Endothelial cell (in vitro differentiated cells): Measurements from ENCODE around the gene ITGA2. TPM values are rescaled to one million over a fixed set of nuclear protein-coding genes. Genes with fewer than 3 reads are reported as not detected.

Experiments used
- DNase-seq: peaks from one replicate; pipeline ENCODE4 v3.0.0; 2021; ENCODE audit warnings: low spot score
- H3K27ac Mint-ChIP-seq: one replicate; pipeline ENCODE4 v1.8.0; 2021; ENCODE audit warnings: mixed read lengths, inconsistent platforms; ENCODE audit not compliant: unreplicated experiment
- H3K27me3 Mint-ChIP-seq: one replicate; pipeline ENCODE4 v1.8.0; 2021; ENCODE audit warnings: mild to moderate bottlenecking, moderate library complexity, mixed read lengths, inconsistent platforms; ENCODE audit not compliant: unreplicated experiment
- H3K36me3 Mint-ChIP-seq: one replicate; pipeline ENCODE4 v1.8.0; 2021; ENCODE audit warnings: mild to moderate bottlenecking, low read depth, mixed read lengths, inconsistent platforms; ENCODE audit not compliant: unreplicated experiment
- H3K4me1 Mint-ChIP-seq: one replicate; pipeline ENCODE4 v1.8.0; 2021; ENCODE audit warnings: mild to moderate bottlenecking, mixed read lengths, inconsistent platforms; ENCODE audit not compliant: unreplicated experiment
- H3K4me3 Mint-ChIP-seq: one replicate; pipeline ENCODE4 v1.8.0; 2021; ENCODE audit warnings: mild to moderate bottlenecking, mixed read lengths, inconsistent platforms; ENCODE audit not compliant: unreplicated experiment
- H3K9me3 Mint-ChIP-seq: one replicate; pipeline ENCODE4 v1.8.0; 2021; ENCODE audit warnings: mixed read lengths, inconsistent platforms; ENCODE audit not compliant: unreplicated experiment
- total RNA-seq: library from RNA; stranded (reverse); fragmentation: NEBNext Ultra II Directional; extraction: Animal tissue kit (Norgen Biotek cat#: 25700); gene quantifications from one replicate; pipeline ENCODE4 v1.2.1, GENCODE V29; 2021; ENCODE audit not compliant: unreplicated experiment
- TF ChIP-seq, protein P1 (sequence below): fragments of 200-600 bp; sonication (generic); IDR thresholded peaks from one replicate; pipeline ENCODE4 v1.5.0; 2021; ENCODE audit warnings: antibody characterized with exemption; ENCODE audit not compliant: unreplicated experiment

ITGA2 gene
- total RNA-seq, 1 donor from 2014 or later = 15.1 TPM

DNA sequence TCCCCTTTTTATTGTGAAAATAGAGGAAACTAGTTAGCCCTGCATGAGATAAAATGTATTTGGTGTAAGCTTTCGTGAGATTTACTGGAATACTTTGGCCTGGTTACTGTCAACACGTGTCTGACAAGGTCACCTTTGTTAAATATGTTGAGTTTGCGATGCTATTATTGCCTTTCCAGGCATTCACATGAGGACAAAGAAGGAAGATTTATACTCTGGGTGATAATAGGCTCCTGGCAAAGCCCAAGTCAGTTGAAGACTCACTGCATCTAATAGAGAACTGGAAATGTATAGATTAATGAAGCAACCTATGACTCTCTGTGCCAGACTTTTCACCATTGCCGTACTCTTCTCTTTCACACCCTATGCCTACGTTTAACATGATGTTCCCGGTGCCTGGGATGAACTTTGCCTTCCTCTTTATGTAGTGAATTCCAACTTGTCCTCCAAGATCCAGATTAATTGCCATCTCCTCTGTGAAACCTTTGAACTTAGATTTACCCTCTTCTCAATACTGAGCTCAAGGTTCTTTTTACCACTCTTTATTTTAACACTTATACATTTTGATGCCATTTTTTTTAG is 33.9 kb downstream of the ITGA2 start:
- H3K27ac Mint-ChIP-seq = no peak overlapping the region
- TF ChIP-seq, protein P1, sequence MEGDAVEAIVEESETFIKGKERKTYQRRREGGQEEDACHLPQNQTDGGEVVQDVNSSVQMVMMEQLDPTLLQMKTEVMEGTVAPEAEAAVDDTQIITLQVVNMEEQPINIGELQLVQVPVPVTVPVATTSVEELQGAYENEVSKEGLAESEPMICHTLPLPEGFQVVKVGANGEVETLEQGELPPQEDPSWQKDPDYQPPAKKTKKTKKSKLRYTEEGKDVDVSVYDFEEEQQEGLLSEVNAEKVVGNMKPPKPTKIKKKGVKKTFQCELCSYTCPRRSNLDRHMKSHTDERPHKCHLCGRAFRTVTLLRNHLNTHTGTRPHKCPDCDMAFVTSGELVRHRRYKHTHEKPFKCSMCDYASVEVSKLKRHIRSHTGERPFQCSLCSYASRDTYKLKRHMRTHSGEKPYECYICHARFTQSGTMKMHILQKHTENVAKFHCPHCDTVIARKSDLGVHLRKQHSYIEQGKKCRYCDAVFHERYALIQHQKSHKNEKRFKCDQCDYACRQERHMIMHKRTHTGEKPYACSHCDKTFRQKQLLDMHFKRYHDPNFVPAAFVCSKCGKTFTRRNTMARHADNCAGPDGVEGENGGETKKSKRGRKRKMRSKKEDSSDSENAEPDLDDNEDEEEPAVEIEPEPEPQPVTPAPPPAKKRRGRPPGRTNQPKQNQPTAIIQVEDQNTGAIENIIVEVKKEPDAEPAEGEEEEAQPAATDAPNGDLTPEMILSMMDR = no peak
- peaks cover 4% of the 10 kb centered on the region for H3K36me3 Mint-ChIP-seq
- H3K4me3 Mint-ChIP-seq = no peak overlapping the region
- H3K9me3 Mint-ChIP-seq = no peaks in the 10 kb centered on the region
- no peak for DNase-seq
- H3K27me3 Mint-ChIP-seq = peaks cover 2% of the 10 kb centered on the region
- no peaks in the 10 kb centered on the region for H3K4me1 Mint-ChIP-seq

DNA sequence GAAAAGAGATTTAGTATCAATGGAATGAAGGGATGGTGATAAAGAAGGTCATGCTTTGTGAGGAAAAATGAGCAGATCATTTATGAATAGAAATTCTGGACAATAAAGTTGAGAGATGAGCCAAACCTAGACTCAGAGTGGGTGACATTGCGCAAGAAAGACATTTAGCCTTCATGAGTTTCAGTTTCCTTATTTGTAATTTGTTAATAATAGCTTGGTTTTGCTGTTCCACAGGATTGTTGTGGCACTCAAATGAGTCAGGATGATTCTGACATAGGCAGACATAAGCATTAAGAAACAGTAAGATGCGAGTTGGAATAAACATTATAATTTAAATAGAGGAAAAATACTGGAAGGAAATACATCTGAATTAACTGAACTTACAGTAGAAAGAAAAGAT is 34.8 kb downstream of the ITGA2 start:
- H3K27ac Mint-ChIP-seq = no peak overlapping the region
- H3K27me3 Mint-ChIP-seq = no peaks in the 10 kb centered on the region
- no peak for DNase-seq
- H3K4me3 Mint-ChIP-seq = no peak overlapping the region
- no peaks in the 10 kb centered on the region for H3K36me3 Mint-ChIP-seq
- TF ChIP-seq, protein P1 = no peak
- no peaks in the 10 kb centered on the region for H3K9me3 Mint-ChIP-seq
- no peaks in the 10 kb centered on the region for H3K4me1 Mint-ChIP-seq

DNA sequence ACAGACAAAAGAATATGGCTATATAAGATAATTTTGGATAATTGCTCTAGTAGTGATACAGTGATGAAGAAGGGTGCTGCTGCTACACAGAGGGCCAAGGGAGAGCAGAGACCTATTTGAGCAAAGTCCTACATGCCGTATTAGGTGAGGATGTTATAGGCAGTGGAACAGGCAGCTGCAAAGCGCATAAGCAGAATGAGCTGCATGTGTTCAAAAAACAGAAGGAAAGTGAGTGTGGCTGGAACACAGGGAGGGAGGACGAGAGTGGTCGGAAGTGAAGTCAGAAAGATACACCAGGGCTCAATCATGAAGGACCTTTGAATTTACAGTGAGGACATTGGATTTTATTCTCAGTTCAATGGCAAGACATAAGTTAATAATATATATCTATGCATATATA is 35.4 kb downstream of the ITGA2 start:
- Mint-ChIP-seq H3K27ac (no peak overlapping the region), H3K4me1 (no peaks in the 10 kb centered on the region), H3K9me3 (no peaks in the 10 kb centered on the region), H3K36me3 (peaks cover 4% of the 10 kb centered on the region), H3K4me3 (no peak overlapping the region), H3K27me3 (no peaks in the 10 kb centered on the region)
- TF ChIP-seq, protein P1 = no peak
- no peak for DNase-seq

DNA sequence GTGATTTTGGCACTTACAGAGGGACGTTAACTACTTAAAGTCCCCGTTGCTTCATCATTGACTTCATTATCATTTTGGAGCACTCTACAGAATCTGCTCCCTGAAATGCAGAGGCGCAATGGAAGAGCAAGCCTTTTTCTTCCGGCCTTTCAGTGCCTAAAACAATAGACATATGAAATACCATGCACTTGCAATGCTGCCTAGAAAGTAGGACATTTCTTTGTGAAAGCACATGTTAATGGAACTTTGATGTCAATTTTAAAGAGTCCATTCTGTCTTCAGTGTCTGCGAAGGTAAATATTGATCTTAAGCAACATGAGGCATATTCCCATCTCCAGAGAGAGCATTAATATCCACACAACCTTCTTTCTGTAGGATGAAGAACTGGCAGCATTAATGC is 36.3 kb downstream of the ITGA2 start:
- Mint-ChIP-seq H3K27me3 (no peaks in the 10 kb centered on the region), H3K27ac (no peak overlapping the region), H3K4me3 (no peak overlapping the region), H3K4me1 (no peaks in the 10 kb centered on the region), H3K9me3 (no peaks in the 10 kb centered on the region), H3K36me3 (peaks cover 5% of the 10 kb centered on the region)
- TF ChIP-seq, protein P1 = no peak
- DNase-seq = no peak

DNA sequence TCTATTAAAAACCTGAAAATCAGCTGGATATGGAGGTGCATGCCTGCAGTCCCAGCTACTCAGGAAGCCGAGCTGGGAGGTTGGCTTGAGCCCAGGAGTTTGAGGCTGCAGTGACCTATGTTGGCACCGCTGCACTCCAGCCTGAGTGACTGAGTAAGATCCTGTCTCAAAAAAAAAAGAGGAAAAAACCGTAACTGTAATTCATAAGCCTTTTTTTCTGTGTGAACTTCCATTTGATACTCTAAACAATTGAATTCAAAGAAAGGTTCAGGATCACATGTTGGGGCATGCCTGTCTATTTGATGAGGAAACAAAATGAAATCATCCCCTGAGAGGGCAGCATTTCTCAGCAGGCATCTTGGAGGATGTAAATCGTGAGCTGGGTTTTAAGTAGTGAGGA is 38.8 kb downstream of the ITGA2 start:
- no peak overlapping the region for H3K27ac Mint-ChIP-seq
- H3K4me3 Mint-ChIP-seq = no peak overlapping the region
- no peak for DNase-seq
- TF ChIP-seq, protein P1 = no peak
- H3K9me3 Mint-ChIP-seq = no peaks in the 10 kb centered on the region
- H3K4me1 Mint-ChIP-seq = peaks cover 6% of the 10 kb centered on the region
- H3K27me3 Mint-ChIP-seq = no peaks in the 10 kb centered on the region
- peaks cover 5% of the 10 kb centered on the region for H3K36me3 Mint-ChIP-seq
